ENCODE data around the gene NUDT2.
A peak's percentile ranks its signal among the peaks of the same experiment; 100 is the strongest.

The NUDT2 gene

DNA sequence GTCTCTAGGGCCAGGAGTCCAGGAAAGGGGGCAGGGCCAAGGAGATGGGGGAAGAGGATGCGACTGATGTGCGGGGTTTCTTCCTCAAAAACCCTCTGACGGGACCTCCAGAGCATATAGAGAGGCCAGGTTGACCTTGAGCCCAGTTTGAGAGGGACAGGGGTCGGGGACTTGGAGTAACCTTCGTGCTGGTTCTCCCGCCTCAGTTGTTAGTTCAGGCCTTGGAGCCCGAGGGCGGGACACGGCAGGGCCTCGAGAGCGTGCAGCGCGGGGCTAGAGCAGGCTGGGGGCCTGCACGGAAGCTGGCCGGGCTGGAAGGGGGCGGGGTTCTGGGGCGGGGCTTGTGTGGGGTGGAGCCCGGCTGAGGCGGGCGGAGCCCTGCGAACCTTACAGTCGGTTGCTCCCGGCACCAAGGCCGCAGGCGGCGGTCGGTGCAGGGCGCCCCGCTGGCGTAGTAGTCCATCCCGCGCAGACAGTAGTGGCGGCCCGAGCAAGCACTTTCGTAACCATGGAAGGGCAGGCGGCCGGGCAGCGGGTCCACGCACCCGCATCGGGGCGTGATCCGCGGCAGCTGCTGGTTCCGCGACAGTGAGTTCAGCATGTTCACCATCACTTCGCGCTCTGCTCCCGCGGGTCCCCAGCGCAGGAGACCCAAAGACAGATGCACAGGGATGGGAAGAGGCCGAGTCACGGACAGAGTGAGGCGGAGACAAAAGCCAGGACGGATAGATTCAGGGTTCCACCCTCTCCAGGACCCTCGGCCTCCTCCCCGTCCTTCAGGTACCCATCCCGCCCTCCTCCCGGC is 51.3 kb downstream of the NUDT2 start:
- peak; percentile 51 for ATAC-seq
- no peaks in the 10 kb centered on the region for H3K9me3 Mint-ChIP-seq
- H3K27me3 Mint-ChIP-seq = peaks cover 3% of the 10 kb centered on the region
- peak; percentile 73 for DNase-seq
- no peaks in the 10 kb centered on the region for H3K36me3 Mint-ChIP-seq (ENCODE audit: low read depth)
- no peak overlapping the region for H3K27ac Mint-ChIP-seq
- H3K4me3 Mint-ChIP-seq = peak overlapping the region; percentile 80
- peaks cover 32% of the 10 kb centered on the region for H3K4me1 Mint-ChIP-seq

DNA sequence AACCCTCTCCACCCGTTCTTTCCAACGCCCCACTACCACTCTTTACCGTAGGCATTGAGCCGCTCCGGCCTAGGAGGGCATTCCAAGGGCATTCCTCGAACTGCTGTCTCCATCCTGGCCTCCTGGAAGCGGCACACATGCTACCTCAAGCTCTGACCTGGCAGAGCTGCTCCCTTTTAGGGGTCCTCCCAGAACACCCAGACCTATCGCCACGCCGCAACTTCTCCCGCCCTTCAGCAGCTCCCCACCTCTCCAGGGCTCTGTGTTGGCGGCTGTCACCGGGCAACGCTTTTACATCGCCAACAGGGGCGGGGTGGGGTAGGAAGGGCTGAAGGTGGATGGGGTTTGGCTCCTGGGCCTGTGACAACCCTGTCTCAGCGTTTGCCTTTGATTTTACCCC is 52.0 kb downstream of the NUDT2 start:
- ATAC-seq (no peak), DNase-seq (no peak)
- peaks cover 26% of the 10 kb centered on the region for H3K4me1 Mint-ChIP-seq
- H3K27ac Mint-ChIP-seq = no peak overlapping the region
- peak overlapping the region; percentile 80 for H3K4me3 Mint-ChIP-seq
- no peaks in the 10 kb centered on the region for H3K36me3 Mint-ChIP-seq (ENCODE audit: low read depth)
- H3K9me3 Mint-ChIP-seq = no peaks in the 10 kb centered on the region
- peaks cover 3% of the 10 kb centered on the region for H3K27me3 Mint-ChIP-seq

DNA sequence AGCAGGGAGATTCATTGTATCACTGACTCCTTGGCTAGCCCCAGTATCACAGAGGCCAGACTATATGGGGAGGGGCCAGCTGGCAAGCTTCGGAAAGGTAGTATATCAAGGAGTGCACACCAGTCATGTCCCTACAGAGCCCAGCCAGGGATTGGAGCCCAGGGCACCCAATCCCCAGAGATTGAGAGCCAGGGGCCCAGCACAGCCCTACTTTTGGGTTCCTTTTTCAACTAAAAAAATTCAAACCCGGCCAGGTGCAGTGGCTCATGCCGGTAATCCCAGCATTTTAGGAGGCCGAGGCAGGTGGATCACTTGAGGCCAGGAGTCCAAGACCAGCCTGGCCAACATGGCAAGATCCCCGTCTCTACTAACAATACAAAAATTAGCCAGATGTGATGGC is 52.7 kb downstream of the NUDT2 start:
- Mint-ChIP-seq H3K9me3 (no peaks in the 10 kb centered on the region), H3K27me3 (peaks cover 3% of the 10 kb centered on the region), H3K4me1 (peaks cover 25% of the 10 kb centered on the region), H3K4me3 (no peak overlapping the region), H3K27ac (no peak overlapping the region), H3K36me3 (ENCODE audit: low read depth) (no peaks in the 10 kb centered on the region)
- DNase-seq (no peak), ATAC-seq (no peak)

DNA sequence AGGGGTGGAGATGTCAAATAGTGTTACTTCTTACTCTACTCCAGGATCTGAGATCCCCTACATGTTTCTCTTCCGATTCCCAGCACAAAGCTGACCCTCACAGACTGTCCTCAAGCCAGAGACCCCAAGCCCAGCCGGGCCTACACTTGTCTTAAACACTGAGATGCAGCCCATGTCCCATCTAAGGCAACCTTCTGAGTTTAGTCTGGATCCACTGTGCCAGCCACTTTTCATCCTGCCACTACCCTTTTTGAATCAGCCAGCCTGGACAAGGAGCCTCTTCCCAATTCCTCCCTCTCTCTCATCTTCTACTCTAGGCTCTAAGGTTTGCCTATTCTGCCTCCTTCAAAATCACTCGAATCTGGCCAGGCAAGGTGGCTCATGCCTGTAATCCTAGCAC is 53.5 kb downstream of the NUDT2 start:
- no peak for ATAC-seq
- no peak overlapping the region for H3K4me3 Mint-ChIP-seq
- H3K27ac Mint-ChIP-seq = no peak overlapping the region
- H3K9me3 Mint-ChIP-seq = no peaks in the 10 kb centered on the region
- no peaks in the 10 kb centered on the region for H3K36me3 Mint-ChIP-seq (ENCODE audit: low read depth)
- peaks cover 3% of the 10 kb centered on the region for H3K27me3 Mint-ChIP-seq
- DNase-seq = no peak
- peaks cover 23% of the 10 kb centered on the region for H3K4me1 Mint-ChIP-seq

DNA sequence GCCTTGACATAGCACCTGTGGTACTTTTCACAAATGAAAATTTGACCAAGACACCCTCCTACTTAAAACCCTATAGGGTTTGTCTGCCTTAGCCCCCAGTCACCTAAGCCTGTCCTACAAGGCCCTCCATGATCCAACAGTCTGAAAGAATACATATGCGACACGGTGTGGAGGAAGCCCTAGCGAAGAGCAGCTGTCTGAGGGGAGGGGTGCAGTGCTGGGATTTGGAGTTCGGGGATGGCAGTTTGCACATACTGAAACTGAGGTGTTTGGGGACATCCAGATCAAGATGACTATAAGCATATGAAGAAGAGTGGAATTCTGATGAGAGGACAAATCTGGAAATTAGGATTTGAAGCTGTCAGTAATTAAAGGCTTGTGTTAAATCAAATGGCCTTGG is 54.5 kb downstream of the NUDT2 start:
- H3K4me1 Mint-ChIP-seq = peaks cover 23% of the 10 kb centered on the region
- H3K27me3 Mint-ChIP-seq = peaks cover 3% of the 10 kb centered on the region
- H3K9me3 Mint-ChIP-seq = no peaks in the 10 kb centered on the region
- H3K36me3 Mint-ChIP-seq (ENCODE audit: low read depth) = no peaks in the 10 kb centered on the region
- no peak for ATAC-seq
- DNase-seq = no peak
- H3K4me3 Mint-ChIP-seq = no peak overlapping the region
- H3K27ac Mint-ChIP-seq = no peak overlapping the region

DNA sequence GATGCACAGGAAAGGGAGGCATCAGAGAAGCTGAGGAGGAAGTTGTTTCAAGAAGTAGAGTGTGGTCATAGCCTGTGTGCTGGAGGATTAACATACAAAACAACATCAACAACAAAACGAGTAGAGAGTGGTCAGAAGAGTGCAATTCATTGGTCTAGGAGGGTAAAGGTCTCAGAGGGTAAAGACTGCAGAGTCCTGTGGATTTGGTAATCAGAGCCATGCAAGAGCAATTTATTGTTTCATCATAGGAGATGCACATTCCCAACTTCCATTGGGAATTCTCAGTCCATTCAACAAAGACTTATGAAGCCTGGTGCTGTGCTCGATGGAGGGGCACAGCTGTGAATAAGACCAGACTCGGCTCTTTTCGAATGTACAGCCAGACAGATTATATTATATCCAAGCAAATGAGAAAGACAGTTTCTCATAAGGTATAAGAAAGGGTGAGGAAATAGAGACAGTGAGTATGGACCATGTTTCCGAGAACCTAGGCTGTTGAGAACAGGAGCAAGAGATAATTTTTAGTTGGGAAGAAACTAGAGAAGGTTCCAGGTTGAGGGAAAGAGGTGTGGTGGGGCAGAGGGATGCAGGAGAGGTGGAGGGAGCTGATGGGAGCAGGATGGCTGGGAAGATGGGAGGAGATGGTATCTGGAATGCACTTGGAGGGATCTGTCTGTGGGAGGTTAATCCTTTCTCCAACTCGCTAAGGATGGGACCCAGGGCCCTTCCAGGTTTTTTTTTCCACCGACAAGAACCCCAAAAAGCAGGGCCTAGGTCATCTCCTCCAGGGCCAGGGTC is 55.2 kb downstream of the NUDT2 start:
- Mint-ChIP-seq H3K36me3 (ENCODE audit: low read depth) (no peaks in the 10 kb centered on the region), H3K27me3 (peaks cover 3% of the 10 kb centered on the region), H3K4me3 (no peak overlapping the region), H3K9me3 (no peaks in the 10 kb centered on the region), H3K27ac (no peak overlapping the region), H3K4me1 (peaks cover 18% of the 10 kb centered on the region)
- DNase-seq = no peak
- no peak for ATAC-seq

DNA sequence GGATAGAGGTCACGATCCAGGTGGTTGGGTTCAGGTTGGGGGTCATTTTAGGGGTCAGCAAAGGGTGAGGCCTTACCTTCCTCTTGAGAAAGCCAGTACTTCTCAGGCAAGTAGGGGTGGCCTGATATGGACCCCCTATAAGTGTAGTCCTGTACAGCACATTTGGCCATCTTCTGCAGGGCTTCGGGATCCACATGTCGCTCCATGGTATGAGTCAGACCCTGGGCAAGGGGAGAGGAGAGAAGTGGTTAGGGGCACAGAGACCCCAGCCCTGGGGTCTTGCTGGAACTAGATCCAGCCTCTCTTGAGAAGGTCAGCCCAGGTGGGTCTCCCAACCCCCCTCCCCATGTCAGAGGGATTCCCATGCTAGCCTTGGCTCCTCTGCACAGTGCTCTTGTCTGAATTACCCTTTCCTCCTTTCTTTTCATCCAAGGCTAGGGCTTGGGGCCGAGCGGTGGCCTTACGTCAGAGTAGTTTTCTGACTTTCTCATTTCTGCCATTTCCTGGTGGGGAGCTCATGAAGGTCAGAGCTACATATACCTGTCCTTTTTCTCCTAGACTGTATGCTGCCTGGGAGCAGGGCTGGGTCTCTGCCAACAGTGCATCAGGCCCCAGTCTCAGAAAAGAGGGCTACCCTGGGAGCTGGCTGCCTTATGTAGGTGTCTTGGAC is 56.3 kb downstream of the NUDT2 start:
- Mint-ChIP-seq H3K4me3 (no peak overlapping the region), H3K4me1 (peaks cover 8% of the 10 kb centered on the region), H3K36me3 (ENCODE audit: low read depth) (no peaks in the 10 kb centered on the region), H3K9me3 (no peaks in the 10 kb centered on the region), H3K27me3 (peaks cover 3% of the 10 kb centered on the region), H3K27ac (no peak overlapping the region)
- ATAC-seq (no peak), DNase-seq (no peak)

DNA sequence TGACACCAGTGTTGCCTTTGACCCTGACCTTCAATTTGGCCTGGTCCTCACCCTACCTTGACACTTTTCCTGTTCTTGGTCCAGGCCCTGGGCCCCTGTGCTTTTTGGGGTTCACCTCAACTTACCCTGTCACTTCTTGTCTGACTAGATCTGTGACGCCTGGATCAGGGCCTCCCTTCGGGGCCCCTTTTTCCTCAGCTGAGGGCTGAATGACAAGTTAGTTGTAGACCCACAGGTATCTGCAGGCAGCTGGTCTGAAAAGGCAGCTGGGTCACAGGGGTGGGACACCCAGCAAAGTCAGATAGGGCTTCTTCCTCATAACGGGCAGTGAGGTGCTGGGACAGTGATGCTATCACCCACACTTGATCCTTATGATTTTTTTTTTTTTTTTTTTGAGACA is 57.3 kb downstream of the NUDT2 start:
- Mint-ChIP-seq H3K27me3 (peaks cover 6% of the 10 kb centered on the region), H3K36me3 (ENCODE audit: low read depth) (no peaks in the 10 kb centered on the region), H3K9me3 (no peaks in the 10 kb centered on the region), H3K4me1 (peaks cover under 1% of the 10 kb centered on the region), H3K27ac (no peak overlapping the region), H3K4me3 (no peak overlapping the region)
- no peak for ATAC-seq
- no peak for DNase-seq

DNA sequence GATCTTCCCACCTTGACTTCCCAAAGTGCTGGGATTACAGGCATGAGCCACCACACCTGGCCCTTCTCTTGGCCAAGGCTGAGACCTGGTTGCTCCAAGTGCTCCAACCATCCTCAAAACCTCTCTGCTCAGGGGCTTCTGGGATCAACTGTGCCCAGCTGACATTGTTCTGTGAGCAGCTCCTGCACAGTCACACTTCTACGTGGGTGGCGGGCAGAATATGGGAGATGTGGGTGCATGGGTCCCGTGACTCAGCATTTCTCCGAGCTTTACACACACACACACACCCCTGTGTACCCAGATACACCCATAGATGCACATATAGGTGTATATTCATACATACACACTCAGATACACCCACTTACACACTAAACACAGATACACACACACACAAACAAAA is 57.9 kb downstream of the NUDT2 start:
- no peak for ATAC-seq
- H3K27me3 Mint-ChIP-seq = peaks cover 7% of the 10 kb centered on the region

DNA sequence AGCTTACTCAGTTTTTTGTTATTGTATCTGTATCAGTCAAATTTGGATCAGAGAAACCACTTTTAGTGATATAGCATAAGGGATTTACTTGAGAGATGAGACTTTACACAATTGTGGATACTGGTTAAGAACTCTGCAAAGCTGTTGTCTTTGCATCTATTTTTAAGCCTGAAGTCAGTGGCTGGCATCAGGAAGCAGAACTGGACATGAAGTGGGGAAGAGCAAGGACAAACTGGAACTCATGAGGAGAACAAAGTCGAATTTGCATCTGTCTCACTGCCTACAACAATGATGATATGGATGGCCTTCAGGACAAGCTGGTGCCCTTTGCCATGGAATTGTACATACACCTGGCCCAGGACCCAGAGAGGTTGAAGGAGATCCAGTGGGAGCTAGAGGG is 63.1 kb downstream of the NUDT2 start:
- Mint-ChIP-seq H3K4me1 (no peaks in the 10 kb centered on the region), H3K4me3 (no peak overlapping the region), H3K9me3 (no peaks in the 10 kb centered on the region), H3K36me3 (ENCODE audit: low read depth) (no peaks in the 10 kb centered on the region), H3K27ac (no peak overlapping the region), H3K27me3 (peaks cover 8% of the 10 kb centered on the region)
- DNase-seq (no peak), ATAC-seq (no peak)

More for the DNA sequence above, 57.9 kb downstream of the NUDT2 start:
- Mint-ChIP-seq H3K27ac (no peak overlapping the region), H3K36me3 (ENCODE audit: low read depth) (no peaks in the 10 kb centered on the region), H3K9me3 (no peaks in the 10 kb centered on the region), H3K4me1 (no peaks in the 10 kb centered on the region), H3K4me3 (no peak overlapping the region)
- DNase-seq = no peak

All from activated naive CD8-positive, alpha-beta T cell treated with anti-CD3 and anti-CD28 coated beads, Interleukin-2, amount 50 U/mL, for 24 hours (primary cell).